Endothelial cell of umbilical vein (primary cell): ENCODE data around the gene SH3PXD2A. TPM values are rescaled to one million over a fixed set of nuclear protein-coding genes. Genes with fewer than 3 reads are reported as not detected.

Experiments used
- BruUV-seq: library from RNA; stranded (reverse); fragments of 400-500 nt; replicated peaks from 2 replicates; lab custom pipeline; 2021; lab: Mats Ljungman, UMichigan
- CTCF ChIA-PET: fragments of 300-600, 350-600 bp; sonication (Branson Sonifier 250); formaldehyde crosslinking; loops from one replicate; lab custom pipeline; 2021; ENCODE audit warnings: antibody characterized with exemption, inconsistent platforms; lab: Charles Lee
- POLR2A ChIA-PET: fragments of 300-600, 350-600 bp; sonication (Branson Sonifier 250); formaldehyde crosslinking; loops from one replicate; lab custom pipeline; 2021; ENCODE audit warnings: antibody characterized with exemption, inconsistent platforms; lab: Charles Lee
- DNase-seq: peaks from one replicate; pipeline ENCODE4 v3.0.0-alpha.2; 2011; ENCODE audit warnings: low read depth, low spot score
- FAIRE-seq: peaks from 2 replicates; lab custom pipeline; 2011; peaks lifted over from hg19 to GRCh38; lab: Jason Lieb, UNC
- H2AFZ ChIP-seq: 2 replicates; pipeline ENCODE4 v1.6.0; 2012; ENCODE audit warnings: low read depth, low read length, control low read depth, inconsistent platforms
- H3K27ac ChIP-seq: 2 replicates; pipeline ENCODE4 v1.5.1; 2011; ENCODE audit warnings: low read depth, mild to moderate bottlenecking, control low read depth, low read length, moderate library complexity; ENCODE audit not compliant: insufficient read depth
- H3K27me3 ChIP-seq, 2 experiments: 2 replicates each; pipeline versions ENCODE4 v1.6.0 to v1.6.1; 2011; ENCODE audit warnings: low read length in 2 of 2, mixed read lengths in 1 of 2; ENCODE audit not compliant: control insufficient read depth in 2 of 2, insufficient read depth in 2 of 2
- H3K36me3 ChIP-seq, 2 experiments: 2 replicates in 1 of 2; 3 replicates in 1 of 2; pipeline ENCODE4 v1.5.1; 2011; ENCODE audit warnings: low read length in 2 of 2, mild to moderate bottlenecking in 1 of 2, moderate library complexity in 1 of 2; ENCODE audit not compliant: control insufficient read depth in 2 of 2, insufficient read depth in 2 of 2; ENCODE audit errors: extremely low read depth in 1 of 2
- H3K4me1 ChIP-seq: 3 replicates; pipeline ENCODE4 v1.5.1; 2011; ENCODE audit warnings: mild to moderate bottlenecking, low read length; ENCODE audit not compliant: control insufficient read depth, insufficient read depth; ENCODE audit errors: extremely low read depth
- H3K4me2 ChIP-seq: 2 replicates; pipeline ENCODE4 v1.6.1; 2011; ENCODE audit warnings: low read length, control low read depth, mixed read lengths; ENCODE audit not compliant: insufficient read depth
- H3K4me3 ChIP-seq, 3 experiments: fragments of 200-600 bp in 1 of 3; sonication (generic), shearing (Covaris generic) in 1 of 3; replicated peaks in 1 of 3; 2 replicates each; pipeline ENCODE4 v1.5.1; 2011 to 2016; ENCODE audit warnings: control low read depth in 3 of 3, low read length in 3 of 3, mild to moderate bottlenecking in 2 of 3, inconsistent platforms in 1 of 3, low read depth in 1 of 3, moderate library complexity in 1 of 3; ENCODE audit not compliant: insufficient read depth in 1 of 3
- H3K79me2 ChIP-seq: 2 replicates; pipeline ENCODE4 v1.6.0; 2012; ENCODE audit warnings: low read length, inconsistent platforms; ENCODE audit not compliant: control insufficient read depth, insufficient read depth
- H3K9ac ChIP-seq: replicated peaks from 2 replicates; pipeline ENCODE3; 2011; ENCODE audit warnings: low read length, control low read depth; ENCODE audit not compliant: insufficient read depth; ENCODE audit errors: extremely low read depth
- H3K9me1 ChIP-seq: replicated peaks from 3 replicates; pipeline ENCODE4 v1.6.0; 2011; ENCODE audit warnings: mild to moderate bottlenecking, low read length; ENCODE audit not compliant: control insufficient read depth, insufficient read depth; ENCODE audit errors: extremely low read depth
- H3K9me3 ChIP-seq: replicated peaks from 2 replicates; pipeline ENCODE4 v1.5.1; 2012; ENCODE audit warnings: low read length, inconsistent platforms; ENCODE audit not compliant: control insufficient read depth, insufficient read depth
- H4K20me1 ChIP-seq: replicated peaks from 2 replicates; pipeline ENCODE3; 2011; ENCODE audit warnings: mild to moderate bottlenecking, low read length; ENCODE audit not compliant: control insufficient read depth, insufficient read depth; ENCODE audit errors: extremely low read depth
- EZH2 ChIP-seq: IDR thresholded peaks from 2 replicates; pipeline ENCODE4 v1.6.1; 2012; ENCODE audit warnings: borderline replicate concordance, low read depth, mild to moderate bottlenecking, moderate library complexity, low read length, inconsistent platforms; ENCODE audit not compliant: severe bottlenecking
- FOS ChIP-seq: IDR thresholded peaks from 2 replicates; pipeline ENCODE4 v1.6.1; 2011; ENCODE audit warnings: mild to moderate bottlenecking, low read length, moderate library complexity, borderline replicate concordance; ENCODE audit not compliant: insufficient read depth
- GATA2 ChIP-seq: IDR thresholded peaks from 2 replicates; pipeline ENCODE4 v1.7.0; 2011; ENCODE audit warnings: low read depth, mild to moderate bottlenecking, moderate library complexity, mixed read lengths, low read length; ENCODE audit not compliant: insufficient read length, insufficient read depth
- JUN ChIP-seq: IDR thresholded peaks from 2 replicates; pipeline ENCODE4 v1.6.1; 2011; ENCODE audit warnings: borderline replicate concordance, low read depth; ENCODE audit not compliant: insufficient read length, insufficient read depth
- MYC ChIP-seq: IDR thresholded peaks from one replicate; pipeline ENCODE4 v1.6.1; 2011; ENCODE audit warnings: mild to moderate bottlenecking, low read depth, low read length
- POLR2A ChIP-seq: IDR thresholded peaks from 2 replicates; pipeline ENCODE4 v1.6.1; 2012; ENCODE audit warnings: low read depth, mild to moderate bottlenecking, control low read depth, low read length
- POLR2AphosphoS5 ChIP-seq: IDR thresholded peaks from 2 replicates; pipeline ENCODE4 v1.6.1; 2012; ENCODE audit warnings: low read depth, mild to moderate bottlenecking, control low read depth, low read length, moderate library complexity; ENCODE audit not compliant: insufficient read depth
- dilution Hi-C: fragments of 300-500 bp; cut with MboI; formaldehyde crosslinking; loops from one replicate; pipeline ENCODE4 v1.15.0; 2019; ENCODE audit warnings: low sequenced_read_pairs; ENCODE audit not compliant: extremely low pct_ligation_motif_present
- intact Hi-C: fragments of 100-400 bp; cut with micrococcal nuclease; formaldehyde crosslinking; loops from one replicate; pipeline ENCODE4 v1.10.0; 2022
- polyA plus RNA-seq, 4 experiments: library from polyadenylated mRNA; depleted of rRNA in 3 of 4; stranded (reverse) in 3 of 4; unstranded in 1 of 4; fragments of >200 nt; gene quantifications; 2 replicates each; pipeline versions ENCODE4 v1.2.1 to v1.2.3, GENCODE V29; 2011 to 2012; ENCODE audit warnings: missing spikeins in 1 of 4
- total RNA-seq: library from RNA; stranded (reverse); gene quantifications from 2 replicates; pipeline ENCODE4 v1.2.3, GENCODE V29; 2021
- TF ChIP-seq, protein P1 (sequence below), 2 donors: IDR thresholded peaks; 1 replicate in 1 of 2; 2 replicates in 1 of 2; pipeline ENCODE4 v1.5.1; 2011; ENCODE audit warnings: low read length in 2 of 2, mild to moderate bottlenecking in 2 of 2, moderate library complexity in 2 of 2, control low read depth in 1 of 2, inconsistent platforms in 1 of 2, low read depth in 1 of 2; ENCODE audit not compliant: insufficient read depth in 1 of 2; ENCODE audit errors: extremely low read depth in 1 of 2
- TF ChIP-seq, protein P2 (sequence below): IDR thresholded peaks from 2 replicates; pipeline ENCODE4 v1.6.1; 2011; ENCODE audit not compliant: insufficient read depth, insufficient read length

The SH3PXD2A gene
- total and polyA plus RNA-seq, 2 donors (not counting 3 experiments of a cell fraction or from before 2014, with no cell fraction given) = 1.4 to 5.1 TPM

DNA sequence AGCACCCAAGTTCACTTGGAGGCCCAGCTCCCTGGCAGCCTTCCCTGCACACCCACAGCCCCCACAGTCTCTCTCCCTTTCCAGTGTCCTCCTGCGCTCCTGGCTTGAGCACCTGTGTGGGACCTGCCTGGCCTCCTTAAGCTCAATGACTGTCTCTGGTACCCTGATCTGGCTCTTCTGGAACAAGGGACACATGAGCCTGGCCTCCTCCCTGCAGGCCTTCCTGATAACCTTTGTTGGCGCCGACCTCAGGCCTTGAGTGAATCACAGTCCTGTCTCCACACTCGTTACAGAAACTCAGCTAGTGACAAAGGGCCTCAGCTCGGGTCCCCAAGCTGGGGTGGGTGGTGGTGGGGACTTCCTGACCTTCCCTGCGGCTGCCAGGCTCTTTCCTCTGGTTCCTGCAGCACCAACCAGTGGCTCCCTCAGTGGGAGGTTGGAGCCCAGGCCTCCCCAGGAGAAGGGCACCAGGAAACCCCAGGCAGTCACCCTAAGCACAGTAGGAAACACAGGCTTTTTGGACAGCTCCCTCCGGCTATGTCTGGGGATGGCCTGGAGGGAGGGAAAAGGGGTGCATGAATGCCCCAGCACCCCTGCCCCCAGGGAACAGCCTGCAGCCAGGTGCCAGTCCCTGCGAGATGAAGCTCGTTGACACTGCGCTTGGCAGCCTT, 147.3 kb downstream of the SH3PXD2A start:
- intact Hi-C loops (no loop called here), dilution Hi-C loops (loop anchor here (25.0 kb wide), 1 partner anchor 154 kb away; the partner anchor contains the start of gene SH3PXD2A)
- H3K27ac ChIP-seq = no peak overlapping the region
- no peak overlapping the region for H3K9ac ChIP-seq
- H3K36me3 ChIP-seq = no peaks in the 10 kb centered on the region
- peaks cover 2% of the 10 kb centered on the region for H3K4me1 ChIP-seq
- ChIA-PET CTCF (interaction anchor here (1.4 to 3.1 kb wide), 3 partner anchors 12 to 143 kb away, joined by 3 to 11 read pairs (median 5); no protein-coding TSS in a partner anchor), POLR2A (no interaction called here)
- H3K4me2 ChIP-seq = no peak overlapping the region
- no peaks in the 10 kb centered on the region for H3K9me3 ChIP-seq
- BruUV-seq = no TSS peak
- no peak overlapping the region for H2AFZ ChIP-seq
- no peaks in the 10 kb centered on the region for H3K79me2 ChIP-seq
- DNase-seq (no peak), FAIRE-seq (no peak)
- H3K4me3 ChIP-seq = no peak overlapping the region
- H4K20me1 ChIP-seq = no peaks in the 10 kb centered on the region
- no peaks in the 10 kb centered on the region for H3K9me1 ChIP-seq
- no peaks in the 10 kb centered on the region for H3K27me3 ChIP-seq
- no peak for TF ChIP-seq FOS
- no peak for TF ChIP-seq POLR2A
- TF ChIP-seq, protein P1, sequence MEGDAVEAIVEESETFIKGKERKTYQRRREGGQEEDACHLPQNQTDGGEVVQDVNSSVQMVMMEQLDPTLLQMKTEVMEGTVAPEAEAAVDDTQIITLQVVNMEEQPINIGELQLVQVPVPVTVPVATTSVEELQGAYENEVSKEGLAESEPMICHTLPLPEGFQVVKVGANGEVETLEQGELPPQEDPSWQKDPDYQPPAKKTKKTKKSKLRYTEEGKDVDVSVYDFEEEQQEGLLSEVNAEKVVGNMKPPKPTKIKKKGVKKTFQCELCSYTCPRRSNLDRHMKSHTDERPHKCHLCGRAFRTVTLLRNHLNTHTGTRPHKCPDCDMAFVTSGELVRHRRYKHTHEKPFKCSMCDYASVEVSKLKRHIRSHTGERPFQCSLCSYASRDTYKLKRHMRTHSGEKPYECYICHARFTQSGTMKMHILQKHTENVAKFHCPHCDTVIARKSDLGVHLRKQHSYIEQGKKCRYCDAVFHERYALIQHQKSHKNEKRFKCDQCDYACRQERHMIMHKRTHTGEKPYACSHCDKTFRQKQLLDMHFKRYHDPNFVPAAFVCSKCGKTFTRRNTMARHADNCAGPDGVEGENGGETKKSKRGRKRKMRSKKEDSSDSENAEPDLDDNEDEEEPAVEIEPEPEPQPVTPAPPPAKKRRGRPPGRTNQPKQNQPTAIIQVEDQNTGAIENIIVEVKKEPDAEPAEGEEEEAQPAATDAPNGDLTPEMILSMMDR (IDR thresholded peaks at IDR 0.05; ENCODE audit: extremely low read depth in 1 of 2, insufficient read depth in 1 of 2, low read depth in 1 of 2, low read length in 2 of 2) = no peak
- TF ChIP-seq, protein P2, sequence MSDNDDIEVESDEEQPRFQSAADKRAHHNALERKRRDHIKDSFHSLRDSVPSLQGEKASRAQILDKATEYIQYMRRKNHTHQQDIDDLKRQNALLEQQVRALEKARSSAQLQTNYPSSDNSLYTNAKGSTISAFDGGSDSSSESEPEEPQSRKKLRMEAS = no peak
- TF ChIP-seq GATA2 = no peak
- TF ChIP-seq EZH2 = no peak
- no peak for TF ChIP-seq JUN
- TF ChIP-seq POLR2AphosphoS5 = no peak
- no peak for TF ChIP-seq MYC
